Heart left ventricle (tissue), 13 donors: Measurements from ENCODE around the gene NCBP2.

Experiments
- CTCF ChIP-seq, 12 donors: fragments of 200-600 bp; sonication (generic) in 4 of 12; IDR thresholded peaks; one replicate each; pipeline versions ENCODE4 v1.5.0 to v1.8.0; 2018 to 2022; ENCODE audit warnings: antibody characterized with exemption in 12 of 12, mild to moderate bottlenecking in 5 of 12
- POLR2A ChIP-seq, 2 donors: fragments of 450-650 bp; IDR thresholded peaks; one replicate each; pipeline ENCODE4 v1.6.1; 2017; ENCODE audit warnings: antibody characterized with exemption in 2 of 2, mild to moderate bottlenecking in 2 of 2, moderate library complexity in 2 of 2
- donor health status: ischemic (EF 13 %, LVEDD 7.1; RV severe dilation, severe dysfunction).
- donor health status: DM: no; HTN: yes; CAD: no.
- donor health status: DM: no; HTN: no; CAD: no.
- donor health status: ischemic (EF 25% LVEDD 6.9; RV normal size, moderate dysfunction).
- donor health status: ischemic (EF 25% LVEDD 5.7; RV mildly dilated, moderate dysfunction).
- donor health status: ischemic (EF 35%, LVEDD 5.7; RV mildly dilated, moderate dysfunction).
- donor health status: nonischemic (EF 11% LVEDD 7.7; RV severe dilation, severe dysfunction).
- donor health status: DM: yes; HTN: yes; CAD: no.
- donor health status: PGD.
- donor health status: ischemic (EF 29% LVEDD 5.4; RV normal size, mild dysfunction).
- donor health status: nonischemic (EF 23%, LVEDD 6.1; RV moderate dilation, normal function).

DNA sequence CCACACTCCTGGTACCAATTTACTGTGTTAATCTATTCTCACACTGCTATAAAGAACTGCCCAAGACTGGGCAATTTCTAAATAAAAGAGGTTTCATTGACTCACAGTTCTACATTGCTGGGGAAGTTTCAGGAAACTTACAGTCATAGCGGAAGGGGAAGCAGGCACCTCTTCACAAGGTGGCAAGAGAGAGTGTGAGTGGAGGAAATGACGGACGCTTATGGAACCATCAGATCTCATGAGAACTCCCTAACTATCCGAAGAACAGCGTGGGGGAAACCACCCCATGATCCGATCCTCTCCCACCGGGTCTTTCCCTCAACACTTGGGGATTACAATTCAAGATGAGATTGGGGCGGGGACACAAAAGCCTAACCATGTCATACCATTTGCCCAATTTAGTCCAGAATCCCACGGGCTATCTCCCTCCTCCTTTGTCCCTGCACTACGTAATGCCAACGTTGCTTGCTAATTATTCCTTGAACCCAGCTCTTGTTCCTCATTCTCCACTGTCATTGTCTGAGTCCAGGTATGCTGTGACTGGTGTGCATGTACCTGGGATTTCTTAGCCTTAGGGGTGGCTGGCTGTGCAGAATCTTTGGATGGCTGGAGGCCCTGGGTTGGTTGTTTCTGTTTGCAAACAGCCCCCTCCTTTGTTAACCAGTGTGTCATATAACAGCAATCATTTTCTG is 22.9 kb upstream of the NCBP2 start:
- TF ChIP-seq CTCF (IDR thresholded peaks at IDR 0.05) = no peak
- TF ChIP-seq POLR2A (IDR thresholded peaks at IDR 0.05) = no peak
